DOHH2 (cell line): ENCODE measurements around the gene CATSPERZ.

Experiments used
- H3F3A ChIP-seq: fragments of 200-600 bp; sonication (generic), shearing (Covaris generic); 2 replicates; pipeline ENCODE4 v1.6.0; 2016; ENCODE audit warnings: antibody characterized with exemption, mild to moderate bottlenecking; ENCODE audit not compliant: control insufficient read depth, insufficient read depth
- H3K27ac ChIP-seq: fragments of 200-600 bp; sonication (generic); 2 replicates; pipeline ENCODE4 v1.5.1; 2014; ENCODE audit warnings: low read depth, mild to moderate bottlenecking, low read length, moderate library complexity
- H3K27me3 ChIP-seq: fragments of 200-600 bp; sonication (generic); 2 replicates; pipeline ENCODE4 v1.6.1; 2014; ENCODE audit warnings: mild to moderate bottlenecking, low read length, mixed read lengths; ENCODE audit not compliant: control insufficient read depth
- H3K36me3 ChIP-seq: fragments of 200-600 bp; sonication (generic); 2 replicates; pipeline ENCODE4 v1.6.1; 2014; ENCODE audit warnings: mild to moderate bottlenecking, low read length, moderate library complexity, mixed read lengths; ENCODE audit not compliant: control insufficient read depth
- H3K4me1 ChIP-seq: fragments of 200-600 bp; sonication (generic); 2 replicates; pipeline ENCODE4 v1.6.1; 2014; ENCODE audit warnings: mild to moderate bottlenecking, low read length, mixed read lengths; ENCODE audit not compliant: control insufficient read depth
- H3K4me2 ChIP-seq: fragments of 200-600 bp; sonication (generic); 2 replicates; pipeline ENCODE4 v1.6.0; 2014; ENCODE audit warnings: mild to moderate bottlenecking, low read length, moderate library complexity
- H3K4me3 ChIP-seq: fragments of 200-600 bp; sonication (generic); 2 replicates; pipeline ENCODE4 v1.5.1; 2014; ENCODE audit warnings: mild to moderate bottlenecking, low read length, mixed read lengths
- H3K79me2 ChIP-seq: fragments of 200-600 bp; sonication (generic); 2 replicates; pipeline ENCODE4 v1.6.1; 2014; ENCODE audit warnings: mild to moderate bottlenecking, low read length, mixed read lengths; ENCODE audit not compliant: control insufficient read depth
- H3K9me2 ChIP-seq: fragments of 200-600 bp; sonication (generic); replicated peaks from 2 replicates; pipeline ENCODE4 v1.6.1; 2014; ENCODE audit warnings: mild to moderate bottlenecking, low read length, mixed read lengths; ENCODE audit not compliant: control insufficient read depth
- H3K9me3 ChIP-seq: fragments of 200-600 bp; sonication (generic); 2 replicates; pipeline ENCODE4 v1.6.1; 2014; ENCODE audit warnings: antibody characterized with exemption, low read length, mixed read lengths; ENCODE audit not compliant: control insufficient read depth, insufficient read depth
- H4K20me1 ChIP-seq: fragments of 200-600 bp; sonication (generic); 2 replicates; pipeline ENCODE4 v1.6.0; 2014; ENCODE audit warnings: low read depth, mild to moderate bottlenecking, antibody characterized with exemption, low read length, moderate library complexity; ENCODE audit not compliant: control insufficient read depth, insufficient read depth
- EZH2phosphoT487 ChIP-seq: fragments of 200-600 bp; sonication (generic); IDR thresholded peaks from 2 replicates; pipeline ENCODE4 v1.6.1; 2017; ENCODE audit warnings: borderline replicate concordance, mild to moderate bottlenecking, antibody characterized with exemption, low read length, moderate library complexity, mixed read lengths
- TF ChIP-seq, protein P1 (sequence below): fragments of 200-600 bp; sonication (generic); IDR thresholded peaks from one replicate; pipeline ENCODE4 v1.5.1; 2014; ENCODE audit warnings: antibody characterized with exemption, mild to moderate bottlenecking, low read depth, low read length; ENCODE audit not compliant: poor library complexity, severe bottlenecking

CATSPERZ gene

DNA sequence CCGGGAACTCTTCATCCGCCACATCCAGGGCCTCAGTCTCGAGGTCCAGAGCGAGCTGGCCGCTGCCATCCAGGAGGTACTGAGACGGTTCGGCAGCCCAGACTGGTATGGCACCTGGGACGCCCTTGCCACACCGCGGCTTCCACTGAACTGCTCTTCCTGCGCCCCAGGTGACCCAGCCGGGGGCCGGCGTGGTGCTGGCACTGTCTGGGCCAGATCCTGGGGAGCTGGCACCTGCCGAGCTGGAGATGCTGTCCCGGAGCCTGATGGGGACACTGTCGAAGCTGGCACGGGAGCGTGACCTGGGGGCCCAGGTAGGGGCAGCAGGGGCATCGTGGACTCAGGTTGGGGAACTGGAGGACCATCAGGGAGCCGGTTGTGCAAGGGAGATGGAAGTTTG, 41.3 kb downstream of the CATSPERZ start:
- Histone ChIP-seq H3F3A (no peaks in the 10 kb centered on the region; the same call in 1 of the 2 replicates), H3K27me3 (no peaks in the 10 kb centered on the region), H3K36me3 (peaks cover 40% of the 10 kb centered on the region), H3K9me2 (no peaks in the 10 kb centered on the region), H3K9me3 (no peaks in the 10 kb centered on the region), H3K4me2 (peak overlapping the region; percentile 86), H3K4me1 (peaks cover 49% of the 10 kb centered on the region), H3K27ac (no peak overlapping the region), H3K4me3 (peak overlapping the region; percentile 81; the same call in 1 of the 2 replicates), H3K79me2 (peaks cover 16% of the 10 kb centered on the region), H4K20me1 (peaks cover 8% of the 10 kb centered on the region; the same call in 1 of the 2 replicates)
- TF ChIP-seq, protein P1, sequence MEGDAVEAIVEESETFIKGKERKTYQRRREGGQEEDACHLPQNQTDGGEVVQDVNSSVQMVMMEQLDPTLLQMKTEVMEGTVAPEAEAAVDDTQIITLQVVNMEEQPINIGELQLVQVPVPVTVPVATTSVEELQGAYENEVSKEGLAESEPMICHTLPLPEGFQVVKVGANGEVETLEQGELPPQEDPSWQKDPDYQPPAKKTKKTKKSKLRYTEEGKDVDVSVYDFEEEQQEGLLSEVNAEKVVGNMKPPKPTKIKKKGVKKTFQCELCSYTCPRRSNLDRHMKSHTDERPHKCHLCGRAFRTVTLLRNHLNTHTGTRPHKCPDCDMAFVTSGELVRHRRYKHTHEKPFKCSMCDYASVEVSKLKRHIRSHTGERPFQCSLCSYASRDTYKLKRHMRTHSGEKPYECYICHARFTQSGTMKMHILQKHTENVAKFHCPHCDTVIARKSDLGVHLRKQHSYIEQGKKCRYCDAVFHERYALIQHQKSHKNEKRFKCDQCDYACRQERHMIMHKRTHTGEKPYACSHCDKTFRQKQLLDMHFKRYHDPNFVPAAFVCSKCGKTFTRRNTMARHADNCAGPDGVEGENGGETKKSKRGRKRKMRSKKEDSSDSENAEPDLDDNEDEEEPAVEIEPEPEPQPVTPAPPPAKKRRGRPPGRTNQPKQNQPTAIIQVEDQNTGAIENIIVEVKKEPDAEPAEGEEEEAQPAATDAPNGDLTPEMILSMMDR: no peak
- no peak for TF ChIP-seq EZH2phosphoT487

- peaks cover 46% of the 10 kb centered on the region for H3K4me1 ChIP-seq
- TF ChIP-seq, protein P1: no peak
- TF ChIP-seq EZH2phosphoT487: no peak
- peaks cover 40% of the 10 kb centered on the region for H3K36me3 ChIP-seq
- H3K27ac ChIP-seq: no peak overlapping the region
- peaks cover 8% of the 10 kb centered on the region; the same call in 1 of the 2 replicates for H4K20me1 ChIP-seq
- no peaks in the 10 kb centered on the region for H3K27me3 ChIP-seq
- H3F3A ChIP-seq: no peaks in the 10 kb centered on the region; the same call in 1 of the 2 replicates
- H3K9me2 ChIP-seq: no peaks in the 10 kb centered on the region
- peaks cover 16% of the 10 kb centered on the region for H3K79me2 ChIP-seq
- peak overlapping the region; percentile 46 for H3K4me2 ChIP-seq
- H3K4me3 ChIP-seq: peak overlapping the region; percentile 33; the same call in 1 of the 2 replicates
- H3K9me3 ChIP-seq: no peaks in the 10 kb centered on the region
These were observed 42.0 kb downstream of the CATSPERZ start for GRCh38 chr11:64341851-64342791.

GRCh38 chr11:64342869-64343745, 42.9 kb downstream of the CATSPERZ start:
- H3K36me3 ChIP-seq: peaks cover 31% of the 10 kb centered on the region
- TF ChIP-seq, protein P1: no peak
- TF ChIP-seq EZH2phosphoT487: no peak
- peaks cover 8% of the 10 kb centered on the region; the same call in 1 of the 2 replicates for H4K20me1 ChIP-seq
- peak overlapping the region; percentile 33; the same call in 1 of the 2 replicates for H3K4me3 ChIP-seq
- no peaks in the 10 kb centered on the region for H3K9me2 ChIP-seq
- H3F3A ChIP-seq: no peaks in the 10 kb centered on the region; the same call in 1 of the 2 replicates
- peaks cover 37% of the 10 kb centered on the region for H3K4me1 ChIP-seq
- peak overlapping the region; percentile 46 for H3K4me2 ChIP-seq
- peaks cover 11% of the 10 kb centered on the region for H3K79me2 ChIP-seq
- H3K9me3 ChIP-seq: no peaks in the 10 kb centered on the region
- no peak overlapping the region for H3K27ac ChIP-seq
- no peaks in the 10 kb centered on the region for H3K27me3 ChIP-seq
